Endothelial cell of umbilical vein (primary cell): ENCODE measurements around the gene SHROOM4.

ENCODE experiments used
- CTCF ChIP-seq, 2 donors: IDR thresholded peaks; 1 replicate in 1 of 2; 2 replicates in 1 of 2; pipeline ENCODE4 v1.5.1; 2011; ENCODE audit warnings: low read length in 2 of 2, mild to moderate bottlenecking in 2 of 2, moderate library complexity in 2 of 2, control low read depth in 1 of 2, inconsistent platforms in 1 of 2, low read depth in 1 of 2; ENCODE audit not compliant: insufficient read depth in 1 of 2; ENCODE audit errors: extremely low read depth in 1 of 2
- EZH2 ChIP-seq: IDR thresholded peaks from 2 replicates; pipeline ENCODE4 v1.6.1; 2012; ENCODE audit warnings: borderline replicate concordance, low read depth, mild to moderate bottlenecking, moderate library complexity, low read length, inconsistent platforms; ENCODE audit not compliant: severe bottlenecking
- JUN ChIP-seq: IDR thresholded peaks from 2 replicates; pipeline ENCODE4 v1.6.1; 2011; ENCODE audit warnings: borderline replicate concordance, low read depth; ENCODE audit not compliant: insufficient read length, insufficient read depth
- MAX ChIP-seq: IDR thresholded peaks from 2 replicates; pipeline ENCODE4 v1.6.1; 2011; ENCODE audit not compliant: insufficient read depth, insufficient read length
- POLR2A ChIP-seq: IDR thresholded peaks from 2 replicates; pipeline ENCODE4 v1.6.1; 2012; ENCODE audit warnings: low read depth, mild to moderate bottlenecking, control low read depth, low read length
- POLR2AphosphoS5 ChIP-seq: IDR thresholded peaks from 2 replicates; pipeline ENCODE4 v1.6.1; 2012; ENCODE audit warnings: low read depth, mild to moderate bottlenecking, control low read depth, low read length, moderate library complexity; ENCODE audit not compliant: insufficient read depth

DNA sequence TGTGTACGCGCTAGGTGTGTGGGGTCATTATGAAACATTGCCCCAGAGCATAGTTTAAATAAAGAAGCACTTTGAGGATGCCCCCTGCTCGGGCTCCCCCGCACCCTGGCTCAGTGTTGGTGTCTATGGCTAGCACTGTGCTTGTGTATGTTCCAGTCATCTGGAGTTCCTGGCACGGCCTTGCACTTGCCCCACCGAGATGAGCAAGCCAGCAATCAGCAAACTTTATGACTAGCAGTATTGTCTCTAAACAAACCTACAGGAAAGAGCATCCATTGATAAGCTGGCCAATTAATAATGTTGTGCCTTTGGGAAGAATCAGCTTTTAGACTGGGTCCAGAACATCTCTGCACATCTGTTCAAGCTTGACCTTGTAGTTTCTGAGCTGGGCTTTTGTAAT is 707 bp upstream of the SHROOM4 start:
- TF ChIP-seq CTCF (IDR thresholded peaks at IDR 0.05; ENCODE audit: extremely low read depth in 1 of 2, insufficient read depth in 1 of 2, low read depth in 1 of 2, low read length in 2 of 2): no peak
- no peak for TF ChIP-seq EZH2
- TF ChIP-seq POLR2A: no peak
- no peak for TF ChIP-seq POLR2AphosphoS5
- no peak for TF ChIP-seq JUN
- no peak for TF ChIP-seq MAX
